Activated CD8-positive, alpha-beta T cell treated with anti-CD3 and anti-CD28 coated beads for 36 hours (primary cell): ENCODE data around the gene DMP1. TPM values are rescaled to one million over a fixed set of nuclear protein-coding genes. Genes with fewer than 3 reads are reported as not detected.

Source experiments
- ATAC-seq: fragments of 200-7000 bp; cut with Tn5 transposase; one replicate; pipeline ENCODE4 v1.10.0; 2021; ENCODE audit warnings: mild to moderate bottlenecking, moderate library complexity
- CTCF ChIA-PET: fragments of 350-600 bp; sonication (Branson Sonifier 250); formaldehyde crosslinking; loops from one replicate; lab custom pipeline; 2021; ENCODE audit warnings: antibody characterized with exemption; lab: Charles Lee
- POLR2A ChIA-PET: fragments of 350-600 bp; sonication (Branson Sonifier 250); formaldehyde crosslinking; loops from one replicate; lab custom pipeline; 2021; ENCODE audit warnings: antibody characterized with exemption; lab: Charles Lee
- DNase-seq: peaks from one replicate; pipeline ENCODE4 v3.0.0-alpha.2; 2020
- H3K27ac Mint-ChIP-seq: one replicate; pipeline ENCODE4 v1.8.0; 2021; ENCODE audit warnings: mild to moderate bottlenecking, mixed read lengths
- H3K27me3 Mint-ChIP-seq: one replicate; pipeline ENCODE4 v1.8.0; 2021; ENCODE audit warnings: mixed read lengths
- H3K36me3 Mint-ChIP-seq: one replicate; pipeline ENCODE4 v1.8.0; 2021; ENCODE audit warnings: low read depth, mixed read lengths
- H3K4me1 Mint-ChIP-seq: one replicate; pipeline ENCODE4 v1.8.0; 2021; ENCODE audit warnings: low read depth, mixed read lengths
- H3K4me3 Mint-ChIP-seq: one replicate; pipeline ENCODE4 v1.8.0; 2021; ENCODE audit warnings: mild to moderate bottlenecking, moderate library complexity, mixed read lengths
- H3K9me3 Mint-ChIP-seq: one replicate; pipeline ENCODE4 v1.8.0; 2021; ENCODE audit warnings: mixed read lengths
- intact Hi-C: fragments of 100-400 bp; cut with micrococcal nuclease; formaldehyde crosslinking; loops from one replicate; pipeline ENCODE4 v1.10.0; 2022
- total RNA-seq, 2 experiments: library from RNA; stranded (reverse); gene quantifications; one replicate each; pipeline ENCODE4 v1.2.3, GENCODE V29; 2021
- TF ChIP-seq, protein P1 (sequence below): fragments of 200-600 bp; IDR thresholded peaks from one replicate; pipeline ENCODE4 v1.8.0; 2022; ENCODE audit warnings: antibody characterized with exemption, mild to moderate bottlenecking

DMP1 gene
- total RNA-seq, 2 experiments from 2014 or later = not detected

DNA sequence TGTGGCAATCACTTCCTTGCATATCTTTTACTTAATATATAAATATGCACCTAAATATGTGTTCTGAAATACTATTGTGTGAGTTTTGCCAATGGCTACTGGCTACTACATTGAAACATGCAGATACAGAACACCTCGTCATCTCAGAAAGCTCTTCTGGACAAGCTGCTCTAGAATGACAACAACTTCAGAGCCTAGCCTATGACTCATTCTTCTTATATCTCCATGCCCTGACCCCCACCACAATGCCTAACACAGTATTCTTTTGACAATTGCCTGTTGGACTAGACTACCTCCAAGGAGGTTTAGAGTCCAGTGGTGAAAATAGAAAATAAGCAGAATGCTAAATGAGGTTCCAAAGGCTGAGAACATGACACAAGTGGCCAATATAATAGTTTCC lies 17.6 kb upstream of the DMP1 start:
- no peaks in the 10 kb centered on the region for H3K27me3 Mint-ChIP-seq

DNA sequence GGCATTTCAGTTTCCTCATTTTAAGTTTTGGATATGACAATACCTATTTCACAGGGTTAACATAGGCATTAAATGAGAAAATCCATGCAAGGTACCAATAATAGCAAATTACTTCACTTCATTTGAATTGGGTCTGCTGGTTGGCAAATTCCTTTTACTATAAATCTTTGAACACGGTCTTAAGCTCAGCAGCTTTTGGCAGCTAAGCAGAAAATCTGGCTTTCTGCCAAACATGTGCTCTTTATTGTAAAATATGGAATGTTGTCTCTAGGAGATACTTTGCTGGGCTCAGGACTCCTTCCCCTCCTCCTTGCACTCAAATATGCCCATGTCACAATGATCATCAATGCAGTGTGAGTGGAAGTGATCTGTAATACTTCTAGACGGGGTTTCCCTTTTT lies 16.8 kb upstream of the DMP1 start:
- ChIA-PET CTCF (no interaction called here), POLR2A (no interaction called here)
- H3K27me3 Mint-ChIP-seq = no peaks in the 10 kb centered on the region
- H3K4me3 Mint-ChIP-seq = no peak overlapping the region
- DNase-seq (no peak), ATAC-seq (no peak)
- H3K36me3 Mint-ChIP-seq = no peaks in the 10 kb centered on the region
- intact Hi-C loops = no loop called here
- TF ChIP-seq, protein P1, sequence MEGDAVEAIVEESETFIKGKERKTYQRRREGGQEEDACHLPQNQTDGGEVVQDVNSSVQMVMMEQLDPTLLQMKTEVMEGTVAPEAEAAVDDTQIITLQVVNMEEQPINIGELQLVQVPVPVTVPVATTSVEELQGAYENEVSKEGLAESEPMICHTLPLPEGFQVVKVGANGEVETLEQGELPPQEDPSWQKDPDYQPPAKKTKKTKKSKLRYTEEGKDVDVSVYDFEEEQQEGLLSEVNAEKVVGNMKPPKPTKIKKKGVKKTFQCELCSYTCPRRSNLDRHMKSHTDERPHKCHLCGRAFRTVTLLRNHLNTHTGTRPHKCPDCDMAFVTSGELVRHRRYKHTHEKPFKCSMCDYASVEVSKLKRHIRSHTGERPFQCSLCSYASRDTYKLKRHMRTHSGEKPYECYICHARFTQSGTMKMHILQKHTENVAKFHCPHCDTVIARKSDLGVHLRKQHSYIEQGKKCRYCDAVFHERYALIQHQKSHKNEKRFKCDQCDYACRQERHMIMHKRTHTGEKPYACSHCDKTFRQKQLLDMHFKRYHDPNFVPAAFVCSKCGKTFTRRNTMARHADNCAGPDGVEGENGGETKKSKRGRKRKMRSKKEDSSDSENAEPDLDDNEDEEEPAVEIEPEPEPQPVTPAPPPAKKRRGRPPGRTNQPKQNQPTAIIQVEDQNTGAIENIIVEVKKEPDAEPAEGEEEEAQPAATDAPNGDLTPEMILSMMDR = no peak
- no peaks in the 10 kb centered on the region for H3K4me1 Mint-ChIP-seq
- no peak overlapping the region for H3K27ac Mint-ChIP-seq
- H3K9me3 Mint-ChIP-seq = no peaks in the 10 kb centered on the region

More for the DNA sequence above, 17.6 kb upstream of the DMP1 start:
- no peaks in the 10 kb centered on the region for H3K36me3 Mint-ChIP-seq
- no peak overlapping the region for H3K4me3 Mint-ChIP-seq
- H3K9me3 Mint-ChIP-seq = no peaks in the 10 kb centered on the region
- no peak overlapping the region for H3K27ac Mint-ChIP-seq
- TF ChIP-seq, protein P1 = no peak
- no peak for ATAC-seq
- CTCF ChIA-PET = no interaction called here
- POLR2A ChIA-PET = interaction anchor here (0.6 kb wide), 1 partner anchor 446 kb away, joined by 3 read pairs; no protein-coding TSS in a partner anchor
- intact Hi-C loops = no loop called here
- DNase-seq = no peak
- H3K4me1 Mint-ChIP-seq = no peaks in the 10 kb centered on the region

DNA sequence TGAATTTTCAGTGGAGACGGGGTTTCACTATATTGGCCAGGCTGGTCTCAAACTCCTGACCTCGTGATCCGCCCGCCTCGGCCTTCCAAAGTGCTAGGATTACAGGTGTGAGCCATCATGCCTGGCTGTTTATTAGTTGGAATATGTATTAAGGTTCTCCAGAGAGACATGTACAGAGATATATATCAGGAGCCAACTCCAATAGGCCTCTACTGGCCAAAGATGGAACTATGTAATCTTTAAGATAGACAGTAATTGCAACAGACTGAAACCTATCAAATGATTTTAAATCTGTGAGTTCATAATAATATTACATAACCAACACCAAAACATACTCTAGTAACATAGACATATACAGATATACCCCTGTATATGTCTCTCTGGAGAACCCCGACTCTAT lies 5.8 kb upstream of the DMP1 start:
- Mint-ChIP-seq H3K27ac (no peak overlapping the region), H3K27me3 (peaks cover 1% of the 10 kb centered on the region), H3K9me3 (no peaks in the 10 kb centered on the region), H3K4me3 (no peak overlapping the region), H3K36me3 (no peaks in the 10 kb centered on the region), H3K4me1 (no peaks in the 10 kb centered on the region)
- POLR2A ChIA-PET = no interaction called here
- DNase-seq = no peak
- TF ChIP-seq, protein P1 = no peak
- CTCF ChIA-PET = no interaction called here
- intact Hi-C loops = no loop called here
- ATAC-seq = no peak

DNA sequence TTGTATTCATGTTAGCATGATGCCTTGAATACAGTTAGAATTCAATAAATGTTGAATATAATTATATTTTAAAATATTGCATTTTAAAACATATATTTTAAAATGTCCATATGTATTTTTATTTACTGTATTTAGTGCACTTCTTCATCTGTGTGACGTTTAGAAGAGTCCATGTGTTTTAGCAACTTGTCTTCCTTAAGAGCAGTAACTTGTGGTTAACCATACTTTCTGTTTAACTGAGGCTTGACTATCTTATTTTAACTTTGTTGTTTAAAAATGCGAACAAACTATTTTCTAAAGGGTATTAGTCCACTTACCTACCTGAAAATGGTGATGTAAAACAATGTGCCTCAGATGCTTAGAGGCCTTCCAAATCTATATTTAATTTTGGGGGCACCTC lies 858 bp downstream of the DMP1 start:
- ATAC-seq (no peak), DNase-seq (no peak)
- peaks cover 5% of the 10 kb centered on the region for H3K27me3 Mint-ChIP-seq
- no peaks in the 10 kb centered on the region for H3K4me1 Mint-ChIP-seq
- no peaks in the 10 kb centered on the region for H3K36me3 Mint-ChIP-seq
- H3K4me3 Mint-ChIP-seq = no peak overlapping the region
- POLR2A ChIA-PET = no interaction called here
- TF ChIP-seq, protein P1 = no peak
- intact Hi-C loops = no loop called here
- no peaks in the 10 kb centered on the region for H3K9me3 Mint-ChIP-seq
- CTCF ChIA-PET = no interaction called here
- H3K27ac Mint-ChIP-seq = no peak overlapping the region

DNA sequence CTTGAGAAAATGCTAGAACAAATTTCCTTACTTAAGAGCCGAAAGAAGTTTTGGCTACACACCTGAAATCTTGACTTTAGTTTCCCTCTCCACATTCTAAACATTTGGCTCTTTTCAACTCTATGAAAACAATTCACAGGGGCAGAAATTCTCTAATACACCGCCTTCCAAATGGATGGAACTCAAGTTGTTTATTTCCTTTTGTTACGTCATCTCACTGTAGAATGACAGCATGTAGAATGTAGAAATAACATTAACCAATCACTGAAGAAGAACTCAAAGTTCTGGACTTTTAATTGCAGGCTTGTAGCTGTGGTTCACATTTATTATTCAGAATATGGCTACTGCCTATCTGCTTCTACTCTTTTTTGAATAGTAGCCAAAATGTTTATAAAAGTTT lies 1.9 kb downstream of the DMP1 start:
- no peaks in the 10 kb centered on the region for H3K36me3 Mint-ChIP-seq
- CTCF ChIA-PET = no interaction called here
- no peaks in the 10 kb centered on the region for H3K9me3 Mint-ChIP-seq
- H3K4me3 Mint-ChIP-seq = no peak overlapping the region
- H3K27me3 Mint-ChIP-seq = peaks cover 5% of the 10 kb centered on the region
- POLR2A ChIA-PET = no interaction called here
- intact Hi-C loops = no loop called here
- DNase-seq (no peak), ATAC-seq (no peak)
- H3K27ac Mint-ChIP-seq = no peak overlapping the region
- H3K4me1 Mint-ChIP-seq = no peaks in the 10 kb centered on the region
- TF ChIP-seq, protein P1 = no peak
